DND-41 (cell line): Measurements from ENCODE around the gene RIN3.

Source experiments
- ATAC-seq: fragments of 200-7000 bp; cut with Tn5 transposase; 3 replicates; pipeline ENCODE4 v1.9.1; 2021; ENCODE audit warnings: low read depth; ENCODE audit not compliant: insufficient read depth
- DNase-seq: peaks from one replicate; pipeline ENCODE4 v3.0.0-alpha.2; 2020
- H2AFZ ChIP-seq: 2 replicates; pipeline ENCODE4 v1.6.0; 2012; ENCODE audit warnings: low read depth, low read length
- H3K27ac ChIP-seq: 2 replicates; pipeline ENCODE4 v1.5.1; 2012; ENCODE audit warnings: low read length, inconsistent platforms
- H3K27me3 ChIP-seq: fragments of 200-600 bp; sonication (generic); 2 replicates; pipeline ENCODE4 v1.6.0; 2012; ENCODE audit warnings: low read length, mild to moderate bottlenecking, inconsistent platforms; ENCODE audit not compliant: insufficient read depth, poor library complexity
- H3K36me3 ChIP-seq: 2 replicates; pipeline ENCODE4 v1.5.1; 2012; ENCODE audit warnings: low read length, inconsistent platforms; ENCODE audit not compliant: insufficient read depth
- H3K4me1 ChIP-seq: 2 replicates; pipeline ENCODE4 v1.5.1; 2012; ENCODE audit warnings: mild to moderate bottlenecking, low read length; ENCODE audit not compliant: insufficient read depth
- H3K4me2 ChIP-seq: 2 replicates; pipeline ENCODE4 v1.6.0; 2012; ENCODE audit warnings: mild to moderate bottlenecking, moderate library complexity, low read length, inconsistent platforms; ENCODE audit not compliant: insufficient read depth
- H3K4me3 ChIP-seq, 2 experiments: fragments of 200-600 bp in 1 of 2; shearing (Covaris generic) in 1 of 2; 2 replicates each; pipeline ENCODE4 v1.5.1; 2012 to 2016; ENCODE audit warnings: inconsistent platforms in 2 of 2, low read length in 2 of 2, mild to moderate bottlenecking in 2 of 2, low read depth in 1 of 2, moderate library complexity in 1 of 2
- H3K79me2 ChIP-seq: 2 replicates; pipeline ENCODE4 v1.6.0; 2012; ENCODE audit warnings: low read length, inconsistent platforms; ENCODE audit not compliant: insufficient read depth
- H3K9ac ChIP-seq: 2 replicates; pipeline ENCODE4 v1.6.0; 2012; ENCODE audit warnings: low read depth, mild to moderate bottlenecking, inconsistent platforms, low read length, moderate library complexity
- H3K9me3 ChIP-seq: 2 replicates; pipeline ENCODE4 v1.5.1; 2012; ENCODE audit warnings: low read length, moderate library complexity, mild to moderate bottlenecking, inconsistent platforms; ENCODE audit not compliant: insufficient read depth, severe bottlenecking
- H4K20me1 ChIP-seq: 2 replicates; pipeline ENCODE4 v1.6.0; 2012; ENCODE audit warnings: low read length; ENCODE audit not compliant: insufficient read depth
- CTCF ChIP-seq: IDR thresholded peaks from 2 replicates; pipeline ENCODE4 v1.5.1; 2012; ENCODE audit warnings: borderline replicate concordance, low read length, moderate library complexity, mild to moderate bottlenecking; ENCODE audit not compliant: poor library complexity, severe bottlenecking; ENCODE audit errors: extremely low read depth
- EZH2 ChIP-seq: IDR thresholded peaks from 3 replicates; pipeline ENCODE4 v1.6.1; 2012; ENCODE audit warnings: borderline replicate concordance, low read depth, mild to moderate bottlenecking, moderate library complexity, low read length, inconsistent platforms; ENCODE audit not compliant: severe bottlenecking

RIN3 gene

GRCh38 chr14:92726933-92727262 is 213.3 kb downstream of the RIN3 start:
- no peak overlapping the region for H3K4me3 ChIP-seq
- TF ChIP-seq EZH2 = no peak
- TF ChIP-seq CTCF = no peak
- no peaks in the 10 kb centered on the region for H3K36me3 ChIP-seq
- H3K9ac ChIP-seq = no peak overlapping the region
- ATAC-seq (no peak), DNase-seq (no peak)
- H3K27me3 ChIP-seq = no peaks in the 10 kb centered on the region
- no peaks in the 10 kb centered on the region for H3K9me3 ChIP-seq
- H3K4me1 ChIP-seq = no peaks in the 10 kb centered on the region; the same call in 1 of the 2 replicates
- no peaks in the 10 kb centered on the region for H3K79me2 ChIP-seq
- H2AFZ ChIP-seq = no peak overlapping the region
- no peak overlapping the region for H3K27ac ChIP-seq
- no peaks in the 10 kb centered on the region for H4K20me1 ChIP-seq
- no peak overlapping the region for H3K4me2 ChIP-seq

GRCh38 chr14:92728759-92729364 is 215.3 kb downstream of the RIN3 start:
- peak; percentile 71 for ATAC-seq
- peak; percentile 13 for DNase-seq
- H3K9ac ChIP-seq = no peak overlapping the region

GRCh38 chr14:92729634-92730358 is 216.2 kb downstream of the RIN3 start:
- Histone ChIP-seq H3K4me3 (no peak overlapping the region), H3K4me2 (no peak overlapping the region), H2AFZ (no peak overlapping the region), H3K9ac (no peak overlapping the region), H3K27ac (no peak overlapping the region), H3K36me3 (no peaks in the 10 kb centered on the region), H4K20me1 (no peaks in the 10 kb centered on the region), H3K27me3 (no peaks in the 10 kb centered on the region), H3K4me1 (no peaks in the 10 kb centered on the region; the same call in 1 of the 2 replicates), H3K9me3 (no peaks in the 10 kb centered on the region), H3K79me2 (no peaks in the 10 kb centered on the region)
- peak; percentile 69; the same call in 2 of the 3 replicates for ATAC-seq
- peak; percentile 24 for DNase-seq
- TF ChIP-seq EZH2 = no peak
- no peak for TF ChIP-seq CTCF

More at GRCh38 chr14:92728759-92729364, 215.3 kb downstream of the RIN3 start:
- Histone ChIP-seq H3K4me2 (no peak overlapping the region), H4K20me1 (no peaks in the 10 kb centered on the region), H3K4me3 (no peak overlapping the region), H2AFZ (no peak overlapping the region), H3K79me2 (no peaks in the 10 kb centered on the region), H3K4me1 (no peaks in the 10 kb centered on the region; the same call in 1 of the 2 replicates), H3K27me3 (no peaks in the 10 kb centered on the region), H3K27ac (no peak overlapping the region), H3K36me3 (no peaks in the 10 kb centered on the region), H3K9me3 (no peaks in the 10 kb centered on the region)
- no peak for TF ChIP-seq EZH2

- H3K4me3 ChIP-seq = no peak overlapping the region
- no peak for TF ChIP-seq EZH2
These were observed 218.1 kb downstream of the RIN3 start for GRCh38 chr14:92731622-92732115.

More at GRCh38 chr14:92731622-92732115, 218.1 kb downstream of the RIN3 start:
- H4K20me1 ChIP-seq = no peaks in the 10 kb centered on the region
- no peaks in the 10 kb centered on the region for H3K27me3 ChIP-seq
- no peak overlapping the region for H2AFZ ChIP-seq
- DNase-seq (no peak), ATAC-seq (no peak)
- H3K79me2 ChIP-seq = no peaks in the 10 kb centered on the region
- no peaks in the 10 kb centered on the region; the same call in 1 of the 2 replicates for H3K4me1 ChIP-seq
- H3K27ac ChIP-seq = no peak overlapping the region
- H3K9me3 ChIP-seq = no peaks in the 10 kb centered on the region
- H3K9ac ChIP-seq = no peak overlapping the region
- no peaks in the 10 kb centered on the region for H3K36me3 ChIP-seq
- H3K4me2 ChIP-seq = no peak overlapping the region
